ENCODE measurements around the gene PEAK1.
"Not testable (repeated sequence)": the region's sequence is repeated elsewhere in the genome, so short reads cannot be mapped to it uniquely, and the experiment has no call there.

The PEAK1 gene

GRCh38 chr15:77406173-77406759 is 13.6 kb downstream of the PEAK1 start:
- not testable (repeated sequence) for DNase-seq (ENCODE audit: low read depth in 2 of 2)

- DNase-seq (ENCODE audit: low read depth in 2 of 2) = no peak
Observed at GRCh38 chr15:77402740-77403379, 17.0 kb downstream of the PEAK1 start.

GRCh38 chr15:77400258-77400657 is 19.6 kb downstream of the PEAK1 start:
- no peak for DNase-seq (ENCODE audit: low read depth in 2 of 2)

- no peak for DNase-seq (ENCODE audit: low read depth in 2 of 2)
Observed at GRCh38 chr15:77398927-77399326, 21.0 kb downstream of the PEAK1 start.

GRCh38 chr15:77396692-77397091 is 23.2 kb downstream of the PEAK1 start:
- DNase-seq (ENCODE audit: low read depth in 2 of 2) = no peak

GRCh38 chr15:77395013-77395774 is 24.7 kb downstream of the PEAK1 start:
- DNase-seq (ENCODE audit: low read depth in 2 of 2) = no peak

GRCh38 chr15:77393471-77393840 is 26.4 kb downstream of the PEAK1 start:
- DNase-seq (ENCODE audit: low read depth in 2 of 2) = no peak

GRCh38 chr15:77392762-77393470 is 27.0 kb downstream of the PEAK1 start:
- no peak for DNase-seq (ENCODE audit: low read depth in 2 of 2)

GRCh38 chr15:77391372-77391951 is 28.4 kb downstream of the PEAK1 start:
- DNase-seq (ENCODE audit: low read depth in 2 of 2) = no peak

GRCh38 chr15:77387365-77388105 is 32.4 kb downstream of the PEAK1 start:
- no peak for DNase-seq (ENCODE audit: low read depth in 2 of 2)

GRCh38 chr15:77386626-77387025 is 33.3 kb downstream of the PEAK1 start:
- DNase-seq (ENCODE audit: low read depth in 2 of 2) = no peak

GRCh38 chr15:77384589-77385359 is 35.1 kb downstream of the PEAK1 start:
- no peak for DNase-seq (ENCODE audit: low read depth in 2 of 2)

- DNase-seq (ENCODE audit: low read depth in 2 of 2) = no peak
Observed at GRCh38 chr15:77384086-77384485, 35.8 kb downstream of the PEAK1 start.

- no peak for DNase-seq (ENCODE audit: low read depth in 2 of 2)
Observed at GRCh38 chr15:77380033-77380432, 39.9 kb downstream of the PEAK1 start.

- DNase-seq (ENCODE audit: low read depth in 2 of 2) = no peak
Observed at GRCh38 chr15:77376770-77377169, 43.1 kb downstream of the PEAK1 start.

- DNase-seq (ENCODE audit: low read depth in 2 of 2) = no peak
Observed at GRCh38 chr15:77375133-77375532, 44.8 kb downstream of the PEAK1 start.

GRCh38 chr15:77373441-77373840 is 46.5 kb downstream of the PEAK1 start:
- DNase-seq (ENCODE audit: low read depth in 2 of 2) = no peak

- no peak for DNase-seq (ENCODE audit: low read depth in 2 of 2)
Observed at GRCh38 chr15:77371850-77372563, 47.9 kb downstream of the PEAK1 start.

- DNase-seq (ENCODE audit: low read depth in 2 of 2) = no peak
Observed at GRCh38 chr15:77370580-77370979, 49.3 kb downstream of the PEAK1 start.

- DNase-seq (ENCODE audit: low read depth in 2 of 2) = no peak
Observed at GRCh38 chr15:77369168-77369567, 50.7 kb downstream of the PEAK1 start.
